ENCODE data around the gene CALML4. TPM values are rescaled to one million over a fixed set of nuclear protein-coding genes. Genes with fewer than 3 reads are reported as not detected.

The CALML4 gene
- total and polyA plus RNA-seq, 4 donors: 3.6 to 8.0 (median 6.5) TPM

- no peak overlapping the region for H3K27ac ChIP-seq (ENCODE audit: low read depth in 1 of 2, low read length in 2 of 2)
- WGBS: 87% methylated on average over 5 of the region's 5 CpGs
- no peaks in the 10 kb centered on the region for H3K36me3 ChIP-seq (ENCODE audit: control insufficient read depth in 4 of 4, insufficient read depth in 3 of 4, low read depth in 1 of 4, low read length in 3 of 4)
Measured at GRCh38 chr15:68241088-68241935, 36.2 kb upstream of the CALML4 start.

GRCh38 chr15:68239025-68239424 is 33.9 kb upstream of the CALML4 start:
- H3K27me3 ChIP-seq (ENCODE audit: control insufficient read depth in 4 of 4, insufficient read depth in 4 of 4, low read length in 3 of 4): no peaks in the 10 kb centered on the region
- TF ChIP-seq ATF3 (IDR thresholded peaks at IDR 0.05): no peak
- TF ChIP-seq EGR1 (IDR thresholded peaks at IDR 0.05; ENCODE audit: low read depth in 2 of 2): no peak
- TF ChIP-seq HNF4A (conservative IDR thresholded peaks at IDR 0.05): no peak
- no peak for TF ChIP-seq FOXA2 (IDR thresholded peaks at IDR 0.05)
- no peak for TF ChIP-seq YY1 (IDR thresholded peaks at IDR 0.05)
- no peak for TF ChIP-seq RAD21 (IDR thresholded peaks at IDR 0.05)
- TF ChIP-seq RXRA (IDR thresholded peaks at IDR 0.05): no peak
- no peak for TF ChIP-seq GABPA (IDR thresholded peaks at IDR 0.05 in 1 of 2, conservative IDR thresholded peaks at IDR 0.05 in 1 of 2)
- TF ChIP-seq JUND (IDR thresholded peaks at IDR 0.05): no peak
- no peak for TF ChIP-seq REST (IDR thresholded peaks at IDR 0.05)
- no peak for TF ChIP-seq CTCF (IDR thresholded peaks at IDR 0.05; ENCODE audit: low read depth, low read length, missing input control)
- H3K9ac ChIP-seq (ENCODE audit: low read depth in 1 of 2, low read length in 2 of 2): no peak overlapping the region
- H3K36me3 ChIP-seq (ENCODE audit: control insufficient read depth in 4 of 4, insufficient read depth in 3 of 4, low read depth in 1 of 4, low read length in 3 of 4): no peaks in the 10 kb centered on the region
- no peaks in the 10 kb centered on the region for H3K4me1 ChIP-seq (ENCODE audit: control insufficient read depth in 4 of 4, insufficient read depth in 4 of 4, low read length in 3 of 4)
- no peak overlapping the region for H3K27ac ChIP-seq (ENCODE audit: low read depth in 1 of 2, low read length in 2 of 2)
- H3K9me3 ChIP-seq (ENCODE audit: control insufficient read depth in 4 of 4, low read length in 3 of 4): no peaks in the 10 kb centered on the region
- DNase-seq (ENCODE audit: low spot score): no peak
- no peak overlapping the region for H3K4me3 ChIP-seq (ENCODE audit: low read depth in 1 of 3, low read length in 3 of 3)

More at GRCh38 chr15:68241088-68241935, 36.2 kb upstream of the CALML4 start:
- H3K9me3 ChIP-seq (ENCODE audit: control insufficient read depth in 4 of 4, low read length in 3 of 4): no peaks in the 10 kb centered on the region
- no peaks in the 10 kb centered on the region for H3K4me1 ChIP-seq (ENCODE audit: control insufficient read depth in 4 of 4, insufficient read depth in 4 of 4, low read length in 3 of 4)
- no peak overlapping the region for H3K4me3 ChIP-seq (ENCODE audit: low read depth in 1 of 3, low read length in 3 of 3)
- no peaks in the 10 kb centered on the region for H3K27me3 ChIP-seq (ENCODE audit: control insufficient read depth in 4 of 4, insufficient read depth in 4 of 4, low read length in 3 of 4)
- no peak for DNase-seq (ENCODE audit: low spot score)
- no peak for TF ChIP-seq EGR1 (IDR thresholded peaks at IDR 0.05; ENCODE audit: low read depth in 2 of 2)
- no peak overlapping the region for H3K9ac ChIP-seq (ENCODE audit: low read depth in 1 of 2, low read length in 2 of 2)

Data from liver (tissue), 9 donors.